Measurements from ENCODE around the gene CCDC6.

CCDC6 gene

DNA sequence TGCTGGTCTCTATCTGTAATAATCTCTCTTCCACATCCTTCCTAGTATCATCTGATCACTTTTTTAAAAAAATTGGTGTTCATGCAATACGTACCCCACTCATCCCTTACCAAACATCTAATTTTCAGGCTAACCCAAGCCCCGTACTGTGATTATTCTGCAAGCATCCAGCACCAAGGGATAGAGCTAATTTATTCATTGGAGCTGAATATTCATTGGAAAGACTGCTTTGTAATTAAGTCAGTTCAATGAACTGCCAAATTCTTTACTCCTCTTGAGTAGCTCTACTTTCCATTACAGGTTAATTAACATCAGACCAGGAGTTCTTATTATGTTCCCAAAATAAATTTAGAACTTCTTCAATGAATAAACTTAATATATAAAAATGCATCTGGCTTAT lies 86.7 kb downstream of the CCDC6 start:
- no peak overlapping the region for H3K4me3 ChIP-seq (ENCODE audit: low read length in 2 of 2)
- no peaks in the 10 kb centered on the region for H3K79me1 ChIP-seq (ENCODE audit: low read depth, low read length)
- DNase-seq (ENCODE audit: low spot score) = no peak
- WGBS, 2 donors (ENCODE audit: extremely low coverage in 2 of 2, insufficient read length in 2 of 2, insufficient replicate concordance in 1 of 2) = no CpG with 5 or more reads among the region's 2 CpGs
- no peak overlapping the region for H2AK5ac ChIP-seq (ENCODE audit: low read depth, low read length)
- H2AFZ ChIP-seq (ENCODE audit: low read length) = no peak overlapping the region
- no peak overlapping the region for H3K4ac ChIP-seq (ENCODE audit: low read length)
- no peak overlapping the region for H2BK120ac ChIP-seq (ENCODE audit: low read depth, low read length)
- no peak overlapping the region for H2BK5ac ChIP-seq (ENCODE audit: low read length)
- no peak overlapping the region for H3K9ac ChIP-seq (ENCODE audit: low read depth, low read length, poor library complexity)
- no peak overlapping the region for H3K4me2 ChIP-seq (ENCODE audit: insufficient read depth, low read length, poor library complexity, severe bottlenecking)
- no peaks in the 10 kb centered on the region for H3K27me3 ChIP-seq (ENCODE audit: control insufficient read depth in 3 of 3, insufficient read depth in 3 of 3, low read depth in 1 of 3, low read length in 3 of 3)
- H3K14ac ChIP-seq (ENCODE audit: low read length) = no peak overlapping the region
- H2BK15ac ChIP-seq (ENCODE audit: low read length) = no peak overlapping the region
- H3K18ac ChIP-seq (ENCODE audit: low read length) = no peak overlapping the region
- H2BK12ac ChIP-seq (ENCODE audit: low read length) = no peak overlapping the region
- peaks cover 0 to 20% of the 10 kb centered on the region in 2 donors for H3K36me3 ChIP-seq (replicated peaks in 1 of 2; ENCODE audit: control insufficient read depth in 2 of 2, insufficient read depth in 2 of 2, low read length in 2 of 2)
- H3K27ac ChIP-seq (replicated peaks; ENCODE audit: low read length) = no peak overlapping the region
- no peak overlapping the region for H4K8ac ChIP-seq (ENCODE audit: low read depth, low read length)
- no peaks in the 10 kb centered on the region for H3K4me1 ChIP-seq (ENCODE audit: control insufficient read depth in 2 of 2, insufficient read depth in 1 of 2, low read depth in 1 of 2, low read length in 2 of 2)
- peaks cover 4 to 23% of the 10 kb centered on the region in 2 donors for H3K9me3 ChIP-seq (replicated peaks in 1 of 2; ENCODE audit: control insufficient read depth in 2 of 2, insufficient read depth in 1 of 2, low read depth in 1 of 2, low read length in 2 of 2)
- no peak overlapping the region for H3K23ac ChIP-seq (ENCODE audit: low read depth, low read length, poor library complexity)
- no peak overlapping the region for H4K91ac ChIP-seq (ENCODE audit: low read depth, low read length, poor library complexity)

DNA sequence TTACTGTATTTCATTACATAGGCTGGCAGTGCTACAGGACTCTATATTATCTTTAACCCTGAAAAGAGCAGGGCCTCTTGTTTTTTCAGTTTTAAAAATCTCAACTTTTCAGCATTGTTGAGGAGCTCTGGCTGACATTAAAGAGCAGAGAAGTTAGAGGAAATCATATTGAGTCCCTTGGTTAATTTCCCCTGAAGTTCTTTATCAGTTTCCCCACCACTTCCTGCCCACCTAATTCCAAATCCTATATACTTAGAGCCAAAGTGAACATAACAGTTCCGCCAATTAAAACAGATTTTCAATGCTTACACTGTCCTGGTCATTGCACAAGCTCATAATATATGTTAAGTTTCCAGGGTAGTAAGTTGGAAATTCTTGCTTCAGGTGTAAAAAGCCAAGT lies 87.1 kb downstream of the CCDC6 start:
- Histone ChIP-seq H2BK15ac (ENCODE audit: low read length) (no peak overlapping the region), H3K14ac (ENCODE audit: low read length) (no peak overlapping the region), H3K36me3 (replicated peaks in 1 of 2; ENCODE audit: control insufficient read depth in 2 of 2, insufficient read depth in 2 of 2, low read length in 2 of 2) (peaks cover 0 to 20% of the 10 kb centered on the region in 2 donors), H2BK5ac (ENCODE audit: low read length) (no peak overlapping the region), H4K91ac (ENCODE audit: low read depth, low read length, poor library complexity) (no peak overlapping the region), H3K18ac (ENCODE audit: low read length) (no peak overlapping the region), H3K9ac (ENCODE audit: low read depth, low read length, poor library complexity) (no peak overlapping the region), H2AFZ (ENCODE audit: low read length) (no peak overlapping the region), H3K9me3 (replicated peaks in 1 of 2; ENCODE audit: control insufficient read depth in 2 of 2, insufficient read depth in 1 of 2, low read depth in 1 of 2, low read length in 2 of 2) (peaks cover 4 to 20% of the 10 kb centered on the region in 2 donors), H3K23ac (ENCODE audit: low read depth, low read length, poor library complexity) (no peak overlapping the region), H2BK120ac (ENCODE audit: low read depth, low read length) (no peak overlapping the region), H3K4me3 (ENCODE audit: low read length in 2 of 2) (no peak overlapping the region), H3K27ac (replicated peaks; ENCODE audit: low read length) (no peak overlapping the region), H2AK5ac (ENCODE audit: low read depth, low read length) (no peak overlapping the region), H3K4me2 (ENCODE audit: insufficient read depth, low read length, poor library complexity, severe bottlenecking) (no peak overlapping the region), H3K79me1 (ENCODE audit: low read depth, low read length) (no peaks in the 10 kb centered on the region), H3K4me1 (ENCODE audit: control insufficient read depth in 2 of 2, insufficient read depth in 1 of 2, low read depth in 1 of 2, low read length in 2 of 2) (peaks cover 0 to 1% of the 10 kb centered on the region in 2 donors), H3K27me3 (ENCODE audit: control insufficient read depth in 3 of 3, insufficient read depth in 3 of 3, low read depth in 1 of 3, low read length in 3 of 3) (no peaks in the 10 kb centered on the region), H4K8ac (ENCODE audit: low read depth, low read length) (no peak overlapping the region), H3K4ac (ENCODE audit: low read length) (no peak overlapping the region), H2BK12ac (ENCODE audit: low read length) (no peak overlapping the region)
- WGBS, 2 donors (ENCODE audit: extremely low coverage in 2 of 2, insufficient read length in 2 of 2, insufficient replicate concordance in 1 of 2) = no CpG with 5 or more reads among the region's 1 CpG
- no peak for DNase-seq (ENCODE audit: low spot score)

DNA sequence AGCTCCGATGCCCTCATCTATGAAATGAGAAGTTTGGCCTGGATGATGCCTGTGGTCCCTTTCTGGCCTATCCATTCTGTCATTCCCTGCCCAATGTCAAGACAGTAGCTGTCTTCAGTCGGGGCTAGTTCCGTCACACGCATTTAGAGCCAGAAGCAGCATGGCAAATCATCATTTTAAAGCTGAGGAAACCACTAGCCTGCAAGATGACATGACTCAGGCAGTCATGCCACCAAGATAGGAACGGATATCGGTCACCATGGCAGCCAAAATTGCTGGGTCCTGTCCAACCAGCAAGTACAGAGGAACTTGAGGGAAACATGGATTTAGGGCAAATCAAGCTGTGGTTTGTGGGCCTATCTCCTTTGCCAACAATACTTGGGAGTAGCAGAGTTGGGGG lies 88.6 kb downstream of the CCDC6 start:
- H4K8ac ChIP-seq (ENCODE audit: low read depth, low read length) = no peak overlapping the region
- H3K79me1 ChIP-seq (ENCODE audit: low read depth, low read length) = no peaks in the 10 kb centered on the region
- H2BK120ac ChIP-seq (ENCODE audit: low read depth, low read length) = no peak overlapping the region
- no CpG with 5 or more reads among the region's 6 CpGs for WGBS, 2 donors (ENCODE audit: extremely low coverage in 2 of 2, insufficient read length in 2 of 2, insufficient replicate concordance in 1 of 2)
- no peaks in the 10 kb centered on the region for H3K27me3 ChIP-seq (ENCODE audit: control insufficient read depth in 3 of 3, insufficient read depth in 3 of 3, low read depth in 1 of 3, low read length in 3 of 3)
- no peak overlapping the region for H4K91ac ChIP-seq (ENCODE audit: low read depth, low read length, poor library complexity)
- no peak overlapping the region for H2BK15ac ChIP-seq (ENCODE audit: low read length)
- no peak overlapping the region for H3K9ac ChIP-seq (ENCODE audit: low read depth, low read length, poor library complexity)
- H3K23ac ChIP-seq (ENCODE audit: low read depth, low read length, poor library complexity) = no peak overlapping the region
- no peak overlapping the region for H2BK12ac ChIP-seq (ENCODE audit: low read length)
- no peak overlapping the region for H3K4me2 ChIP-seq (ENCODE audit: insufficient read depth, low read length, poor library complexity, severe bottlenecking)
- no peak overlapping the region for H3K4me3 ChIP-seq (ENCODE audit: low read length in 2 of 2)
- H3K4me1 ChIP-seq (ENCODE audit: control insufficient read depth in 2 of 2, insufficient read depth in 1 of 2, low read depth in 1 of 2, low read length in 2 of 2) = peaks cover 0 to 1% of the 10 kb centered on the region in 2 donors
- H2BK5ac ChIP-seq (ENCODE audit: low read length) = no peak overlapping the region
- H3K9me3 ChIP-seq (replicated peaks in 1 of 2; ENCODE audit: control insufficient read depth in 2 of 2, insufficient read depth in 1 of 2, low read depth in 1 of 2, low read length in 2 of 2) = peaks cover under 1 to 6% of the 10 kb centered on the region in 2 donors
- H2AK5ac ChIP-seq (ENCODE audit: low read depth, low read length) = no peak overlapping the region
- no peak overlapping the region for H3K4ac ChIP-seq (ENCODE audit: low read length)
- H3K14ac ChIP-seq (ENCODE audit: low read length) = no peak overlapping the region
- H3K27ac ChIP-seq (replicated peaks; ENCODE audit: low read length) = no peak overlapping the region
- H3K18ac ChIP-seq (ENCODE audit: low read length) = no peak overlapping the region
- H2AFZ ChIP-seq (ENCODE audit: low read length) = no peak overlapping the region
- peaks cover 0 to 25% of the 10 kb centered on the region in 2 donors for H3K36me3 ChIP-seq (replicated peaks in 1 of 2; ENCODE audit: control insufficient read depth in 2 of 2, insufficient read depth in 2 of 2, low read length in 2 of 2)
- no peak for DNase-seq (ENCODE audit: low spot score)

DNA sequence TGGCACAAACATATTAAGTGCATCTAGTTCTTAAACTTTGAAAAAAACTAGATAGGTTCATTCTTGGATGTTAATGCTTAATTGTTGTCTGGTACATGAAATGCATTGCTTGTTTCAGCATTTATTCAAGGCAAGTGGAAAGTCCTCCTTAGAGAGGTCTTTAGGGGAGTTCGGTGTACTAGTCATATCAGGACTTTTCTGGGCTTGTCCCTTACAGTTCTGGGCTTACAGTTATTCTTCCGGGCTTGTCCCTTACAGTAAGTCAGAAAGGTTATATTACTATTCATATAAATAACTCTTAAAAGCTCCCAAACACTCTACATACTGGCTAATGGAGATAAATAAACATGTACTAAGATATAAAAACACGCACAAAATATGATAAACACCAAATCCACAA lies 91.5 kb downstream of the CCDC6 start:
- H3K27ac ChIP-seq (replicated peaks; ENCODE audit: low read length) = no peak overlapping the region
- no peak overlapping the region for H3K23ac ChIP-seq (ENCODE audit: low read depth, low read length, poor library complexity)
- no peak overlapping the region for H2BK120ac ChIP-seq (ENCODE audit: low read depth, low read length)
- no peak overlapping the region for H3K4me2 ChIP-seq (ENCODE audit: insufficient read depth, low read length, poor library complexity, severe bottlenecking)
- no peak for DNase-seq (ENCODE audit: low spot score)
- H3K4ac ChIP-seq (ENCODE audit: low read length) = no peak overlapping the region
- H4K91ac ChIP-seq (ENCODE audit: low read depth, low read length, poor library complexity) = no peak overlapping the region
- no peak overlapping the region for H3K14ac ChIP-seq (ENCODE audit: low read length)
- no CpG with 5 or more reads among the region's 3 CpGs for WGBS, 2 donors (ENCODE audit: extremely low coverage in 2 of 2, insufficient read length in 2 of 2, insufficient replicate concordance in 1 of 2)
- H2AK5ac ChIP-seq (ENCODE audit: low read depth, low read length) = no peak overlapping the region
- peaks cover 0 to 8% of the 10 kb centered on the region in 2 donors for H3K9me3 ChIP-seq (replicated peaks in 1 of 2; ENCODE audit: control insufficient read depth in 2 of 2, insufficient read depth in 1 of 2, low read depth in 1 of 2, low read length in 2 of 2)
- no peak overlapping the region for H2BK12ac ChIP-seq (ENCODE audit: low read length)
- H3K36me3 ChIP-seq (replicated peaks in 1 of 2; ENCODE audit: control insufficient read depth in 2 of 2, insufficient read depth in 2 of 2, low read length in 2 of 2) = peaks cover 8 to 49% of the 10 kb centered on the region in 2 donors
- no peak overlapping the region for H3K9ac ChIP-seq (ENCODE audit: low read depth, low read length, poor library complexity)
- no peak overlapping the region for H4K8ac ChIP-seq (ENCODE audit: low read depth, low read length)
- no peak overlapping the region for H2BK5ac ChIP-seq (ENCODE audit: low read length)
- peaks cover 0 to 1% of the 10 kb centered on the region in 2 donors for H3K4me1 ChIP-seq (ENCODE audit: control insufficient read depth in 2 of 2, insufficient read depth in 1 of 2, low read depth in 1 of 2, low read length in 2 of 2)
- H3K4me3 ChIP-seq (ENCODE audit: low read length in 2 of 2) = no peak overlapping the region
- no peak overlapping the region for H2BK15ac ChIP-seq (ENCODE audit: low read length)
- no peak overlapping the region for H2AFZ ChIP-seq (ENCODE audit: low read length)
- no peak overlapping the region for H3K18ac ChIP-seq (ENCODE audit: low read length)
- H3K27me3 ChIP-seq (ENCODE audit: control insufficient read depth in 3 of 3, insufficient read depth in 3 of 3, low read depth in 1 of 3, low read length in 3 of 3) = no peaks in the 10 kb centered on the region
- no peaks in the 10 kb centered on the region for H3K79me1 ChIP-seq (ENCODE audit: low read depth, low read length)
